LNCaP clone FGC (cell line): Measurements from ENCODE around the gene ADGRA1.

Experiments
- DNase-seq: peaks from one replicate; pipeline ENCODE4 v3.0.0-alpha.2; 2011; ENCODE audit warnings: low read depth
- H3K4me3 ChIP-seq: 2 replicates; pipeline ENCODE4 v1.5.1; 2011; ENCODE audit warnings: mild to moderate bottlenecking, low read depth, low read length, control low read depth
- CTCF ChIP-seq: IDR thresholded peaks from 2 replicates; pipeline ENCODE4 v1.5.1; 2012; ENCODE audit warnings: mild to moderate bottlenecking; ENCODE audit not compliant: control insufficient read depth, insufficient read depth; ENCODE audit errors: extremely low read depth

ADGRA1 gene

GRCh38 chr10:133154996-133155778 is 67.5 kb downstream of the ADGRA1 start:
- no peak for DNase-seq
- no peak overlapping the region for H3K4me3 ChIP-seq
- no peak for TF ChIP-seq CTCF

- H3K4me3 ChIP-seq, result no peak overlapping the region
- DNase-seq, result no peak
- TF ChIP-seq CTCF, result no peak
Observed at GRCh38 chr10:133156674-133157579, 69.2 kb downstream of the ADGRA1 start.

GRCh38 chr10:133157662-133158436 is 70.1 kb downstream of the ADGRA1 start:
- DNase-seq, result no peak
- H3K4me3 ChIP-seq, result no peak overlapping the region
- no peak for TF ChIP-seq CTCF

- no peak for DNase-seq
Observed at GRCh38 chr10:133158437-133158755, 70.7 kb downstream of the ADGRA1 start.

GRCh38 chr10:133158756-133159610 is 71.3 kb downstream of the ADGRA1 start:
- TF ChIP-seq CTCF, result no peak
- no peak for DNase-seq

More at GRCh38 chr10:133158437-133158755, 70.7 kb downstream of the ADGRA1 start:
- H3K4me3 ChIP-seq, result no peak overlapping the region
- no peak for TF ChIP-seq CTCF

GRCh38 chr10:133159611-133159949 is 71.9 kb downstream of the ADGRA1 start:
- no peak for TF ChIP-seq CTCF
- DNase-seq, result no peak
- peak overlapping the region; percentile 43; the same call in 1 of the 2 replicates for H3K4me3 ChIP-seq

More at GRCh38 chr10:133158756-133159610, 71.3 kb downstream of the ADGRA1 start:
- no peak overlapping the region for H3K4me3 ChIP-seq
